Right hindlimb (tissue), 1 donor: ENCODE data around the gene NEIL3.
"Not testable (repeated sequence)": the region's sequence is repeated elsewhere in the genome, so short reads cannot be mapped to it uniquely, and the experiment has no call there.

Experiments used
- DNase-seq: peaks from one replicate; pipeline ENCODE4 v3.0.0-alpha.2; 2018

Gene NEIL3

GRCh38 chr4:177302371-177303100 lies 7.1 kb upstream of the NEIL3 start:
- DNase-seq, result no peak

GRCh38 chr4:177304094-177304493 lies 5.6 kb upstream of the NEIL3 start:
- DNase-seq, result no peak

- not testable (repeated sequence) for DNase-seq
Measured at GRCh38 chr4:177304864-177305263, 4.8 kb upstream of the NEIL3 start.

- DNase-seq, result no peak
Measured at GRCh38 chr4:177308125-177308524, 1.5 kb upstream of the NEIL3 start.

GRCh38 chr4:177308847-177309521 lies 690 bp upstream of the NEIL3 start:
- DNase-seq, result no peak

- no peak for DNase-seq
Measured at GRCh38 chr4:177311589-177311988, 1.9 kb downstream of the NEIL3 start.

GRCh38 chr4:177313263-177313662 lies 3.6 kb downstream of the NEIL3 start:
- DNase-seq, result no peak

- DNase-seq, result no peak
Measured at GRCh38 chr4:177315767-177316464, 6.2 kb downstream of the NEIL3 start.

GRCh38 chr4:177320721-177321120 lies 11.0 kb downstream of the NEIL3 start:
- DNase-seq, result no peak

GRCh38 chr4:177321647-177322046 lies 12.0 kb downstream of the NEIL3 start:
- no peak for DNase-seq

GRCh38 chr4:177322266-177322665 lies 12.6 kb downstream of the NEIL3 start:
- DNase-seq, result no peak

GRCh38 chr4:177322881-177323280 lies 13.2 kb downstream of the NEIL3 start:
- no peak for DNase-seq

GRCh38 chr4:177323416-177323815 lies 13.7 kb downstream of the NEIL3 start:
- DNase-seq, result no peak

- no peak for DNase-seq
Measured at GRCh38 chr4:177332119-177332518, 22.4 kb downstream of the NEIL3 start.

GRCh38 chr4:177339477-177340374 lies 30.1 kb downstream of the NEIL3 start:
- DNase-seq, result no peak

- DNase-seq, result no peak
Measured at GRCh38 chr4:177348348-177348747, 38.7 kb downstream of the NEIL3 start.

GRCh38 chr4:177349191-177349590 lies 39.5 kb downstream of the NEIL3 start:
- no peak for DNase-seq

- DNase-seq, result no peak
Measured at GRCh38 chr4:177351622-177352244, 42.1 kb downstream of the NEIL3 start.

GRCh38 chr4:177356206-177356605 lies 46.5 kb downstream of the NEIL3 start:
- DNase-seq, result no peak

GRCh38 chr4:177356921-177357320 lies 47.2 kb downstream of the NEIL3 start:
- DNase-seq, result no peak

GRCh38 chr4:177367336-177367735 lies 57.7 kb downstream of the NEIL3 start:
- no peak for DNase-seq

GRCh38 chr4:177369372-177369771 lies 59.7 kb downstream of the NEIL3 start:
- no peak for DNase-seq
